ENCODE measurements around the gene GK.
"Not testable (repeated sequence)": the region's sequence is repeated elsewhere in the genome, so short reads cannot be mapped to it uniquely, and the experiment has no call there.

The GK gene

DNA sequence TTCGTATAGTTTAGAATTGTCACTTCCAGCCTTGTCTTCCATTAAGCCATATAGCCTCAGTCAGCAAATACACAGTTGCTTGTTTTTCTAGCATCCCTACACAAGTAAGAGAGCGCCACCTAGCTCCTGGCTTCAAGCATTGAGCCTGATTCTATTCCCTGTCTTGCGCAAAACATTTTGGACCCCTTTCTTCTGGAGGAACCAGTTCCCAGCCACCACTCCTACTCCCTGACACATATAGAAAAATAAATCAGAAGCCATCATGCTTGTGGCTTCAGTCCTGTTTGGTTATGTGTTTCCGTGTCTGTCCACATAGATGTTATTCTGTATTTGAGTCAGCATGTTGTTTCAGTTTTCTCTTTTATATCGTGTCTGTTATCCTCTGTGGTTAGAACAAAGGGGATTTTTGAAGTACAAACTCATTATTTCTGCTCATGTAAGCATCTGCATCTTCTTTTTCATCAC lies 59.9 kb downstream of the GK start:
- DNase-seq, result peak; percentile 59

GRCh38 chrX:30714138-30714537 lies 60.9 kb downstream of the GK start:
- no peak for DNase-seq

DNA sequence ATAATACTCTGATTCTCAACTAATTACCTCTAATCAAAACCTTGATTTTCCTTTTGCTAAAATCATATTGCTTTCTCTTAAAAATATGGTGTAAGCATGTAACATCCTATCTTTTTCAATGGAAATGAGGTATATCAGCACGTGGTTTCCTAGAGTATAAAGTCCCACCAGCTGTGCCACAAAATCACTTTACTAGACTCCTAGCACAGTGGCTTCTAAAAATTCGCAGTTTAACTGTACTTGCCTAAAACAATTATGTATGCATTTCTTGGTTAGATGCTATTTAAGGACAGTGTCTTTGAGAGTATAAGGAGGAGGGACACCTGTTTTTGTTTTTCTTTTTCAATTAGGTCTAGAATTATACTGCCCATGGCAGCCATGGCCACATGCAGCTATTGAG lies 62.8 kb downstream of the GK start:
- no peak for DNase-seq

- DNase-seq, result no peak
Observed at GRCh38 chrX:30733852-30734660, 80.8 kb downstream of the GK start.

- DNase-seq, result no peak
Observed at GRCh38 chrX:30734782-30735181, 81.6 kb downstream of the GK start.

GRCh38 chrX:30735839-30736238 lies 82.6 kb downstream of the GK start:
- DNase-seq, result peak; percentile 45

DNA sequence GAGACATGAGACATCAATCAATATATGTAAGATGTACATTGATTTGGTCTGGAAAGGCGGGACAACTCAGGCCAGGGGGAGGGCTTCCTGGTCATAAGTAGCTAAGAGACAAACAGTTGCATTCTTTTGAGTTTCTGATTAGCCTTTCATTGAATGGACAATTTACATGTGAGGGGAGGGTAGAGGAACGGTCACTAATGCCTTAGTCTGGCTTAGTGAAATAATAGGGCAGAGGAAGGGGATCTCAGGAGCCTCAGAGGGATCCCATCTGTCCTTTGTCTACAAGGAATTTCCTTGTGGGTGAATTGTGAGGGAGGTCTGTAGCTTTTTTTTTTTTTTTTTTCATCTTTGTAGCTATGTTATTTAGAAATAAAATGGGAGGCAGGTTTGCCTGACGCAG lies 88.3 kb downstream of the GK start:
- no peak for DNase-seq

DNA sequence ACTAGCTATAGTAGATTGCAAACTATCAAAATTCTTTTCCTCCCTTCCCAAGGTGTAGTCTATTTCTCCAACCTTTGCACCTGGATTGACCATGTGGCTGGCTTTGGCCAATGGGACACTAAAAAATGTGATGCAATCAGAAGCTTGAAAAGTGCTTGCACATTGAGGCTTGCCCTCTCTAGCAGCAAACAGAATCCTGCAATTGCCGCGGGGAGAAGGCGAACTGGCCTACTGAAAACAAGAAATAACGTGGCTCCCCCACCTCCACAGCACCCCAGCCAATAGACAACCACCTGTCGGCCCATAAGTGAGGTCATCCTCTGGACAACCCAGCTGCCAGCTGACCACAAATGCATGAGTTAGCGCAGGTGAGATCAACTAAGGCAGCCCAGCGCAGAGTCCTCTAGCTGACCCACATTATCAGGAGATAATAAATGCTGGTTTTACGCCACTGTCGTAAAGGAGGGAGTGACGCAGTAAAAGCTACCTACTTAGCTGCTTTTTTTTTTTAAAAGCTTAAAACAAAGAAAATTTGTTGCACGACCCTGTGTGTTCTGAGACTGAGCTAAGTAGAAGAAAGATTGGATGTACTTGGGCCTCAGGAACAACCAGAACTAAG lies 95.2 kb downstream of the GK start:
- no peak for DNase-seq

GRCh38 chrX:30751497-30751896 lies 98.3 kb downstream of the GK start:
- DNase-seq, result no peak

GRCh38 chrX:30762755-30763154 lies 109.5 kb downstream of the GK start:
- DNase-seq, result no peak

DNA sequence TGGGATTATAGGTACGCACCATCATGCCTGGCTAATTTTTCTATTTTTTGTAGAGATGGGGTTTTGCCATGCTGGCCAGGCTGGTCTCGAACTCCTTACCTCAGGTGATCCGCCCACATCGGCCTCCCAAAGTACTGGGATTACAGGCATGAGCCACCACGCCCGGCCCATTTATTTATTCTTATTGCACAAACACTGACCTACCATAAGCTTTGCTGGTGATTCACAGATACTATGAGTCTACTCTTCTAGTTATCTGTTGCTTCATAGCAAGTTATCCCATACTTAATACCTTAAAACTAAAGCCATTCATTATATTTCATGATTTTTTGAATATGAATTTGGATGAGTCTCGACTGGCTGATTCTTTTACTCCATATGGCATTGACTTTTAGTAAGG lies 120.5 kb downstream of the GK start:
- DNase-seq, result not testable (repeated sequence)

- DNase-seq, result no peak
Observed at GRCh38 chrX:30777575-30777974, 124.4 kb downstream of the GK start.

DNA sequence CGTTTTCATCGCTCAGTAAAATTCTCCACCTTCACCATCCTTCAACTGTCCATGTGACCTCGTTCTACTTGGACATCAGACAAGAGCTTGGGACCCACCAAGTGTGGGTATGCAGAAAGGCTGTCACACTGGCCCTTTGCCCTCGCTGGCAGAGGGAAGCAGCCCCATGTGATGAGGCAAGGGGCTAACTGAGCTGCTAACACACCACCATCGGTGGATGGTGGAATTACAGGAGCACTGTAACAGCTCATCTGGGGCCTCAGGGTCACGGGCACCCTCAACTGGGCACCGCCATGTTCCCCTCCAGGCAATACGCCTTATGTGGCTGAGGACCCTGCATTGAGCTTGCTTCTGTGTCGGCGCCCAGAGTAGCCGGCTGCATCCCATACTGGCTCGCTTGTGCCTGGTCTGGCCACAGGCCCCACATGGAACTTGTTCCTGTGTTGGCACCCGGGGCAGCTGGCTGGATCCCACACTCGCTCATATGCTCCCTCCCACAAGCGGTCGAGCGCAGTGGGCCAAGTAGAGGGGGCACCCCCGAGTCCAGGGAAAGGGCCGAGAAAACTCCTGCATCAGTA lies 126.3 kb downstream of the GK start:
- no peak for DNase-seq
